ENCODE data around the gene NEAT1.

The NEAT1 gene

GRCh38 chr11:65489035-65489705 lies 66.6 kb downstream of the NEAT1 start:
- TF ChIP-seq SIN3A (IDR thresholded peaks at IDR 0.05; ENCODE audit: borderline replicate concordance, insufficient read depth, low read length): no peak
- no peak for TF ChIP-seq FOXP2 (optimal IDR thresholded peaks at IDR 0.05; ENCODE audit: borderline replicate concordance, extremely low read depth, extremely low read length, insufficient read depth)
- no peak for TF ChIP-seq REST (IDR thresholded peaks at IDR 0.05; ENCODE audit: insufficient read depth in 1 of 2, low read depth in 2 of 2, low read length in 2 of 2)
- TF ChIP-seq POLR2AphosphoS5 (IDR thresholded peaks at IDR 0.05; ENCODE audit: low read depth, low read length): no peak
- no peak for TF ChIP-seq TAF1 (IDR thresholded peaks at IDR 0.05; ENCODE audit: borderline replicate concordance, insufficient read depth, low read length)

GRCh38 chr11:65489706-65490320 lies 67.2 kb downstream of the NEAT1 start:
- TF ChIP-seq POLR2AphosphoS5 (IDR thresholded peaks at IDR 0.05; ENCODE audit: low read depth, low read length) (no peak), REST (IDR thresholded peaks at IDR 0.05; ENCODE audit: insufficient read depth in 1 of 2, low read depth in 2 of 2, low read length in 2 of 2) (no peak), TAF1 (IDR thresholded peaks at IDR 0.05; ENCODE audit: borderline replicate concordance, insufficient read depth, low read length) (no peak), FOXP2 (optimal IDR thresholded peaks at IDR 0.05; ENCODE audit: borderline replicate concordance, extremely low read depth, extremely low read length, insufficient read depth) (no peak), SIN3A (IDR thresholded peaks at IDR 0.05; ENCODE audit: borderline replicate concordance, insufficient read depth, low read length) (no peak)

- no peak for TF ChIP-seq SIN3A (IDR thresholded peaks at IDR 0.05; ENCODE audit: borderline replicate concordance, insufficient read depth, low read length)
- TF ChIP-seq FOXP2 (optimal IDR thresholded peaks at IDR 0.05; ENCODE audit: borderline replicate concordance, extremely low read depth, extremely low read length, insufficient read depth): no peak
- no peak for TF ChIP-seq REST (IDR thresholded peaks at IDR 0.05; ENCODE audit: insufficient read depth in 1 of 2, low read depth in 2 of 2, low read length in 2 of 2)
- no peak for TF ChIP-seq POLR2AphosphoS5 (IDR thresholded peaks at IDR 0.05; ENCODE audit: low read depth, low read length)
- TF ChIP-seq TAF1 (IDR thresholded peaks at IDR 0.05; ENCODE audit: borderline replicate concordance, insufficient read depth, low read length): no peak
These were observed 68.5 kb downstream of the NEAT1 start for GRCh38 chr11:65491163-65491465.

GRCh38 chr11:65491614-65492386 lies 69.2 kb downstream of the NEAT1 start:
- no peak for TF ChIP-seq FOXP2 (optimal IDR thresholded peaks at IDR 0.05; ENCODE audit: borderline replicate concordance, extremely low read depth, extremely low read length, insufficient read depth)
- TF ChIP-seq REST (IDR thresholded peaks at IDR 0.05; ENCODE audit: insufficient read depth in 1 of 2, low read depth in 2 of 2, low read length in 2 of 2): 0 out of 4 replicates have a peak, but pooled peaks of 1 of the 2 experiments have one; percentile 29
